GM18858 (cell line): ENCODE data around the gene UBALD1.
"Not testable (repeated sequence)": the region's sequence is repeated elsewhere in the genome, so short reads cannot be mapped to it uniquely, and the experiment has no call there.

Source experiments
- ATAC-seq: cut with Tn5 transposase; IDR thresholded peaks from one replicate; pipeline ENCODE4 v1.9.1; 2021; ENCODE audit not compliant: unreplicated experiment

Gene UBALD1

GRCh38 chr16:4599037-4599436, 15.7 kb downstream of the UBALD1 start:
- ATAC-seq, result no peak

DNA sequence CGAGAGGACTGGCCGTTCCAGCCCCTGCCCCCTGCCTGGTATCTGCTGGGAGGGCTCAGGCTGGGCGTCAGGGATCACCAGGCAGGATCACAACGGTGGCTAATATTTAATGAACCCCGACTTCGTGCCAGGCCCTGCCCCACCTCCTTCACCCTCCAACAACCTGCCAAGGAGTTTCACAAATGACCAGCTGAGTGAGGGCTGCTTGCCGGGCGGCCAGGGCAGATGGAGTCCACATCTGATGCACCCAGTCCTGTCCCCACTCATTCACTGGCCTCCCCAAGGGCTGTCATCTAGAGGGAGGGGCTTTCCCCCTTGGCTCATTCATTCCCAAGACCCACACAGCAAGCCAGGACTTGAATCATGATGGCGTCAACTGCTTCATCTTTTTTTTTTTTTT, 17.5 kb downstream of the UBALD1 start:
- ATAC-seq, result no peak

GRCh38 chr16:4594433-4595410, 20.0 kb downstream of the UBALD1 start:
- no peak for ATAC-seq

DNA sequence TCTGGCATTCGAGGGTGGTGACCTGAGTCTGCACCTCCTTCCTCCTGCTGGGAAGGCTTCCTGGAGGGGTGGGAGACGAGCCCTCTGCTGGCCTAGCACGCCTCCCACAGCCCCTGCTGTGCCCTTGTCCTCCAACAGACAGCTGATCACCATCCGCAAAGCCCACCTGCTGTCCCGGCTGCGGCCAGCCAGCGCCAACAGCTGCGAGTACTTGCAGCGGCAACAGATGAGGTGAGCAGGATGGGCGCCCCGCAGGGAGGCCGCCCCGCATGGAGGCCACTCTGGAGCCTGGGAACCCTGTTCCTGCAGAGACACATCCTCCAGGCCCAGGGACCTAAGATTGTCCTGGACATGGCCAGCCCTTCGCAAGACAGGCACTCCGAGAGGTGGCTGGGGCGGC, 21.6 kb downstream of the UBALD1 start:
- ATAC-seq, result no peak

GRCh38 chr16:4591706-4592470, 22.8 kb downstream of the UBALD1 start:
- no peak for ATAC-seq

- ATAC-seq, result no peak
These were observed 23.5 kb downstream of the UBALD1 start for GRCh38 chr16:4591191-4591590.

DNA sequence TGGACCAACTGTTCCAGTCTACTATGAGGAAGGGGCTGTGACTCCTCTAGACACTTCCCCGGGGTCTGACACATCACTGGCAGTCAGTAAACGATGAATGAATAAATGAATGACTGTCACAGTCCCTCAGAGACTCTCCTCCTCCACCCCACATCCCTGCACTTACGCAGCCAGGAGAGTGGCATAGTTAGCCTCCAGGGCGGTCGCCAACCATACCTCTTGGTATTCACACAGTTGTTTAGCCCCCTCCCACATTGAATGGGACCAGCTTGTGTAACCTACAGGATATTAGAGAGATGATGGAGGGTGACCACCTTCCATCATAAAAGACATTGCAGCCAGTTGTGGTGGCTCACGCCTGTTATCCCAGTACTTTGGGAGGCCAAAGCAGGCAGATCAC, 25.7 kb downstream of the UBALD1 start:
- no peak for ATAC-seq

DNA sequence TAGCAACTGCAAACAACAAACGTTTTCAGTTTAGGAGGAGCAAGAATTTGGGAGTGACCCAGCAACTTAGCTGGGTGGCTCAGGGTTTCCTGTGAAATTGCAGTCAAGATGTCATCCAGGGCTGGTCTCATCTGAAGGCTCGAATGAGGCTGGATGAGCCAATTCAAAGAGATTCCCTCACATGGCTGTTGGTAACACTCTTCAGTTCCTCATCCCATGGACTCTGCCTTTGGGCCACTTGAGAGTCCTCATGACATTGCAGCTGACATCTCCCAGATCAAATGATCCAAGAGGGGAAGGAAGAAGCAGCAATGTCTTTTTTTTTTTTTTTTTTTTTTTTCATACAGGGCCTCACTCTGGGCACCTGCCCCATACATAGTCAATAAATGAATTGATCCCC, 26.3 kb downstream of the UBALD1 start:
- no peak for ATAC-seq

- ATAC-seq, result no peak
These were observed 28.4 kb downstream of the UBALD1 start for GRCh38 chr16:4586291-4586690.

DNA sequence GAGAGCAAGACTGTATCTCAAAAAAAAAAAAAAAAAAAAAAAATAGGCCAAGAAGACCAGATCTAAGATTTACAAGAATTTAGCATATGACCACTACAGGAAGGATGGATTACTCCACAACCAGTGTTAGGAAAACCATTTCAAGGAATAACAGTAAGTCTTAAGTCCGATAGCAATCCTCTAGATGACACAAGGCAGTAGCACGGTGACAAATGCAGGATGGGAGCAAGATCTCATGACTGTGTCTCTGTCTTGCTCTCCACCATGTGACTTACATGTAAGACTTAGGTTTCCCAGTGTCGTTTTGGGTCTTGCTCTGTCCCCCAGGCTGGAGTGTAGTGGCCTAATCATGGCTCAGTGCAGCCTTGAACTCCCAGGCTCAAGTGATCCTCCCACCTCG, 30.8 kb downstream of the UBALD1 start:
- no peak for ATAC-seq

DNA sequence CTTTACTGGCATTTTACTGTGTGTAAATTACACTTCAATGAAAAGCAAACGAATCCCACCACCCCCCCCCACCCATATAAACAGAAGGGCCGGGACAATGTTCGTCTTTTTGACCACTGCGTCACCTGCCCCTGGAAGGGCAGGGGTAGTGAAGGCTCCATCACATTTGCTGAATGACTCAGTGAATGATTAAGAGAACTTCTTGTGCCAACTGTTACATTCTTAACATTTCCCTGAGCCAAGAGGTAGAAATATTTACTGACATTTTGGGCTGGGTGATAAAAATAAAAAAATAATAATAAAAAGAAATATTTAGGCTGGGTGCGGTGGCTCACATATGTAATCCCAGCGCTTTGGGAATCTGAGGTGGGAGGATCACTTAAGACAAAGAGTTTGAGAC, 34.4 kb downstream of the UBALD1 start:
- no peak for ATAC-seq

- no peak for ATAC-seq
These were observed 35.6 kb downstream of the UBALD1 start for GRCh38 chr16:4578961-4579530.

DNA sequence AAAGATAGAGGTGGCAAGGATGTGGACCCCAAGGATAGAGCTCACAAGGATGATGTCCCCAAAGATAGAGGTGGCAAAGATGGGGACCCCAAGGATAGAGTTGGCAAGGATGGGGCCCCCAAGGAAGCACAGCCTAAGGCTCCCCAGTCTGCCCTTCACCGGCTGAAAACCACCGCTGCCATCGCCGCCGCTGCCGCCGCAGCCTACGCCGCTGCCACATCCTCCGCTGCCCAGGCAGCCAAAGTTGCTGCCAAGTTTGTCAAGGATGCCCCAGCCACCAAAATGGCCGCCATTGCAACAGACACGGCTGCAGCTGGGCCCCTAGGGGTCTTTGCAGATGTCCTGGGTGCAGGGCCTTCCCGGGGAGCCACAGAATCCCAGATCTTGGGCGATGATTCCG, 38.7 kb downstream of the UBALD1 start:
- ATAC-seq, result no peak

GRCh38 chr16:4574919-4575705, 39.6 kb downstream of the UBALD1 start:
- no peak for ATAC-seq

DNA sequence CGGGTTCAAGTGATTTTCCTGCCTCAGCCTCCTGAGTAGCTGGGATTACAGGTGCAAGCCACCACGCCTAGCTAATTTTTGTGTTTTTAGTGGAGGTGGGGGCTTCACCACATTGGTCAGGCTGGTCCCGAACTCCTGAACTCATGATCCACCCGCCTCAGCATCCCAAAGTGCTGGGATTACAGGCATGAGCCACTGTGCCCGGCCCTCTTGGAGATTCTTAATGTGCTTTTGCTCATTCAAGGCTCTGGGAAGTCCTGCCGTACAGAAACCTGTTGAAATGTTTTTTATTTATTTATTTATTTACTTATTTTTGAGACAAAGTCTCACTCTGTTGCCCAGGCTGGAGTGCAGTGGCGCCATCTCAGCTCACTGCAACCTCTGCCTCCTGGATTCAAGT, 40.8 kb downstream of the UBALD1 start:
- not testable (repeated sequence) for ATAC-seq

DNA sequence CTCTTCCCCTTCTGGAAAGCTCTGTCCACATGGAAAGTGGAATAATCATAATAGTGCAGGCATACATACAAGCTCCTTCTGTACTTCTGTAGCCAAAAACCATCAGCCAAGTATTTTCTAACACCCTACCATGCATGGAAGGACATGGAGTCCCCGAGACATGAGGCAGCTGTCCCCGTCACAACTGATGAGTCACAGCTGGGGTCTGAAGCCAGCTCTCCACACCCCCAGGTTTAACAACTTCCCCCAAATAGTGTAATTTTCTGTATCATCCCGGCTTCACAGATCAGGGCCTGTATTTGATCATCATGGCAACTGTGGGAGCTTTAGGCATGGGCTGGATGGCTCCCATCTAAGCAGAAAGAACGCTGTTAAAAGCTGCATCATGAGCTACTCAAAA, 42.0 kb downstream of the UBALD1 start:
- ATAC-seq, result no peak

- no peak for ATAC-seq
These were observed 43.9 kb downstream of the UBALD1 start for GRCh38 chr16:4570688-4571321.

DNA sequence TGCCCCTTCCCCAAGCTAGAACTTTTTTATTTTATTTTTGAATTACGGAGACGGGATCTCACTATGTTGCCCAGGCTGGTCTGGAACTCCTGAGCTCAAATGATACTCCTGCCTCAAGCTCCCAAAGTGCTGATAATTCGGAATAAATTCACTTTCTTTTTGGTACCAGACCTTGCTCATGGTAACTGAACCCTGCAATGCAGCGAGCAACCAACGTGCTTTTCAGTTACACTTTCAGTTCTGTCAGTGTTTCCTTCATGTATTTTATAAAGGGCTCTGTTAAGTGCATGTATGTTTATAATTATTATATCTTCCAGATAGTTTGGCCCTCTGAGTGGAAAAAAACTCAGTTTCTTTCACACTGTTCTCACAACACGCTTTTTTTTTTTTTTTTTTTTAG, 44.6 kb downstream of the UBALD1 start:
- no peak for ATAC-seq

GRCh38 chr16:4566144-4566543, 48.5 kb downstream of the UBALD1 start:
- no peak for ATAC-seq

DNA sequence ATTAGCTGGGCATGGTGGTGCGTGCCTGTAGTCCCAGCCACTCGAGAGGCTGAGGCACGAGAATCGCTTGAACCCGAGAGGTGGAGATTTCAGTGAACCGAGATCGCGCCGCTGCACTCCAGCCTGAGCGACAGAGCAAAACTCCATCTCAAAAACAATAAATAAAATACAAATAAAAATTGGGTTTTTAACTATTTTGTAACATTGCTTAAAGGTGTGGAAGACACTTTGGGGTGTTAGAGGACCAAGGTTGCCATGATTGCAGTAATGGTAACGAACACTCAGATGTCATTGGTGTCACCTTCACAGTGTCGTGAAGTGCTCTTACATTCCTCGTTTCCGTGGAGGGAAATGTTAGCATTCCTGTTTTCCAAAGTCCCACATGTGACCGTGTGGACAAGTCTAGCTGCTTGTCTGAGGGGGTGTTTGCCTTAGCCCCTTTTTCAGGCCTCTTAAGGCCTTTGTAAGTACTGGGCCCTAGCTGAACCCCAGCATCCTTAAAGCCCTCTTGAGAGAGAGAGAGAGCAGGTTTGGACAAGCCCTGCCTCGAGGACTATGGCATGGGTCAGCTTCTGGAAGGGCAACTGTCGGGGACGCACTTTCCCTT, 49.9 kb downstream of the UBALD1 start:
- no peak for ATAC-seq
